ENCODE data around the gene CTR9.

Gene CTR9

GRCh38 chr11:10829139-10829538, 78.1 kb downstream of the CTR9 start:
- DNase-seq = no peak

All from activated CD4-positive, CD25-positive, alpha-beta regulatory T cell (primary cell).